CD4-positive, alpha-beta T cell treated with Interleukin-12 subunit alpha and Interleukin-12 subunit beta, for 1 hour (primary cell): ENCODE results near the gene DISC1.
A peak's percentile ranks its signal among the peaks of the same experiment; 100 is the strongest.
"Not testable (repeated sequence)": the region's sequence is repeated elsewhere in the genome, so short reads cannot be mapped to it uniquely, and the experiment has no call there.

Experiments used
- DNase-seq: peaks from one replicate; pipeline ENCODE4 v3.0.0-alpha.2; 2020

The DISC1 gene

DNA sequence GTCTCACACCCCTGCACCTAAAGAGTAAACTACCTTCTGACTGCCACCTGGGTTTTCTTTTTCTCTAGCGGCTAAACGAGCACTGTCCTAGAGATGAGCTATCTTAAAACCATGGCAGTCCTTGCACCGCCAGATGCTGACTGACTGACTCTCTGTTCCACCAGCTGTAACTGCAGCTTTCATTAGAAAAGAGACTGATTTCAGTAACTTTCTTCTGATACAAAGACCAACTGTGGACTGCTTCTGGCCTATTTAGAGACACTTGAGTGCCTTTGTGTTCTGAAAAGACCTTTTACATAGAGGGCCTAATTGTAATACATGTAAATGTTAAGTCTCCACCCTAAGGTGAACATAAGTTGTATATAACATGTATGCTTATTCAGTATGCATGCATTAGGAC, 152.5 kb downstream of the DISC1 start:
- DNase-seq = no peak

GRCh38 chr1:231781892-231782291, 155.3 kb downstream of the DISC1 start:
- DNase-seq = no peak

- not testable (repeated sequence) for DNase-seq
Measured at GRCh38 chr1:231785073-231785472, 158.5 kb downstream of the DISC1 start.

DNA sequence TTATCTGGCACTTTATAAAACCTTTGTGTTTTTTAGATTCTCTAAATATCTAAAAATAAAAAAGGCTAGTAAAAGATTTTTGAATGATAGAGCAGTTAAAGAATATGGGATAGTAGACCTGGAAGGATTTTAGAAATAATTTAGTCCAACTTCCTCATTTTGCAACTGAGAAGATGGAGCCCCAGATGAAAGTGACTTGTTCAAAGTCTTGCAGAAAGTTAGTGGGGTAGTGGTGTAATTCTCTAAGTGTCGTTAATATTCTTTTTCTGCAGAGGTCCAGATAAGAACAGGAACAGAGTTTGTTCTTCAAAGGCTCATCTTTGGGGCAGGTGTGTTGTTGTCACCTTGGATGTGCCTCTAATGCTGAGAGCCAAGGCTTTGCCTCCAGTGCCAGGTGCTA, 159.5 kb downstream of the DISC1 start:
- DNase-seq = no peak

GRCh38 chr1:231792634-231793033, 166.0 kb downstream of the DISC1 start:
- no peak for DNase-seq

DNA sequence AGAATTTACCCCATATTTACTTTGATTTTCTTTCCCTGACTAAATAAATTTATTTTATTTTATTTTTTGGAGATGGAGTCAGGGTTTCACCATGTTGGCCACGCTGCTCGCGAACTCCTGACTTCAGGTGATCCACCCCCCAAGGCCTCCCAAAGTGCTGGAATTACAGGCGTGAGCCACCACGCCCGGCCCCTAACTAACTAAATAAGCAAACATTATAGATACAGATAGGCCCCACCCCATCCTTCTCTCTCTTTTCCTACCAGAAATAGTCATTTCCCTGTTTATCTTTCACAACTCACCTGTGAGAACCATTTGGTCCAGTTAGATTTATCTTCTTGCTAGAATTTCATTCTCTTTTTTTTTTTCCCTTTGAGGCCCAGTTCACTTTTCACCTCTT, 167.3 kb downstream of the DISC1 start:
- no peak for DNase-seq

DNA sequence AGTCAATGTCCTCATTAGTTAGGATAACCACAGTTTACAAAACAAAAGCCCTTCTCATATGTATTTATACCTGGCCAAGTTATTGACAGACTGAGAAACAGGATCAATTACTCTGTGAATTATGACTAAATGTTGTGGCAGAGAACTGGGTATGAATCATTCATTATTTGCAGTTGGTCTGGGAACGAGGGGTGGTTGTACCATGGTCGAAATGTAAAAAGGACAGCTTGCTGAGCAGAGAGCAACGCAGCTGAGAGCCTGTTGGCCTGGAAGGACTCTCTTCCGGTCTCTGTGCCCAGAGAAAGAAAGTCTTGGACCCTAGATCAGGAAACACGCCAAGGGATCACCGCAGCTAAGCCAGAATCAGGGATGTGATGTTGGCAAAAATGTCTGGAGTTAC, 169.6 kb downstream of the DISC1 start:
- DNase-seq = no peak

DNA sequence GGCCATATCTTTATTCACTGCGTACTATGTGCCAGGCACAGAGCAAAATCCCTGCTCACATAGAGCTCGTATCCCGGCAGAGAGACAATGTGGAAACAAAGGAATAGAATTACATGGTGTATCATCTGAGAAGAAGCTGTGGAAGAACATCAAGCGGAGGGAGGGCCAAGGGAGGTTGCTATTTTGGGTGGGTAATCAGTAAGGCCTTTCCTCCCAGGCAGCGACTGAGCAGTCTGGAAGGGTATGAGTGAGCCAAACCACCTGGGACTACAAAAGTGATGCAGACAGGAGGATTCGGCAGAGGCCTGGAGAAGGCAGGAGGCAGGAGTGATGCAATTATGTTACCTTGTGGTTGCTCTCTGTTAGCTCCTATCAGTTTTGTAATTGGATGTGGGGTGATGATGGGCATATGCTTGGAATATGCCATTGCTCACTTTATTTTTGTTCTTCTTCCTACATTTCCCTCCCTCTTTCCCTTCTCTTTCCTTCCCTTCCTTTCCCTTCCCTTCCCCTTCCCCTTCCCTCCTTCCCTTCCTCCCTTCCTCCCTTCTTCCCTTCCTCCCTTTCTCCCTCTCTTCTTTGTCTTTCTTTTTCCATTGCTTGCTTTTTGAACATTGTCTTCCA, 172.9 kb downstream of the DISC1 start:
- DNase-seq = no peak

- DNase-seq = no peak
Measured at GRCh38 chr1:231800108-231800507, 173.5 kb downstream of the DISC1 start.

DNA sequence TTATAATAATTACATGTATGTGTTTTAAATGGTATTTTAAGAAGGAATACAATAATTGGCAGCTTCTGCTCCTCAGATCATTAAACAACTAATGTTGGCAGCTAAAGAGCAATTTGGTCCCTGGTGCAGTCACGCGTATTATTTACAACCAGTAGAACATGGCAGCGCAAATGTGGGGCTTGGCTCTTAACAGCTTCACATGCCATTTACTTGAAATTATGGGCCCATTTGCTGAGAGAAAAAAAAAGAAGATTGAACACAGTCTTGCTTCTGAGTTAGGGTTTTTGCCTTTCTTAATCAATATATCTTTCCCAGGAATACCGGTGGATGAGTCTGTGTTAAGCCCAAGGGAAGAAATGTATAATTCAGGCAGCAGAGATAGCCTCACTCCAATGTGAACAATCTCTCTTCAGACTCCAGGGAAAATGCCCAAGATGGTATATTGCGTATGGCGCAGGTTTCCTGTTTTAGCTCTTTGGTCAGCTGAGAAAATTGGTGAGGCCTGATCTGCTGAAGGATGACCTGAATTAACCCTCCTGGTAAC, 174.5 kb downstream of the DISC1 start:
- DNase-seq = no peak

- DNase-seq = no peak
Measured at GRCh38 chr1:231803353-231803752, 176.8 kb downstream of the DISC1 start.

DNA sequence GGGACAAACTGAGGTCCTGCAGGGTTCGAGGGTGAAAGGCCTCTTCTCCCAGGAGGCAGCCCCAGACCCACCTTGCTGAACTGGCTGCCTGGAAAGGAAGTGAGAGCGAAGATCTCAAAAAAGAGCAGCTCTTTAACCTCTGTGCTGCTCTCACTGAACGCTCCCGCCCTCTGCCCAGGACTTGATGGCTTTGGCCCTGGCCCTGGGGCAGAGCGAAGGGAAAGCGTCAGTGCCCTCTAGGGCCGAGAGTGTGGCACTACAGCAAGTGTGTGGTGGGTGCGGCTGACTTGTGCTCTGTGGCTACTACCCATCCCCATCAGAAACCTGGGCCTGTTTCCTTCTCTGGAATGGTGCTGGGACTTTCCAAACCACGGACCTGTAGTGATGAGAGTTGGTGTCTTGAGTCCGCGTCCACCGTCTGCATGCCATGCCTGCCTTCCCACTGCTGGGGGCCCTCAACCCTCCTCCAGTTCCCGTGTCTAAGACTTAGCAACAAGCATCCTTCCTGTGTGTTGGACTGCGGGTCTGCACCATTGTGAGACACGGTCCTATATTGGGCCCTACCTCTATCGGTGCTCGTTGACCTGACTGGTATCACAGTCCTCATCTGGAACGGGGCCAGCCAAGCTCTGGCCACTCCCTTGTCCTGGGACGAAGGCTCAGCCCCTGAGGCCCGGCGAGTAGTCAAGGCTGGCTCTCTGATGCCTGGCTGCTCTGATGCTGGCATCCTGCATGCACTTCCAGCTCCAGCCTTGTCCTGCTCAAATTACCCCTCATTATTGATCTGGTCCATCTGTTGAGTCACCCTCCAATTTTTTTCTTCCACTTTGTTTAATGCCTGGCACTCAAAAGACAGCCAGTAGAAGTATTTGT, 180.3 kb downstream of the DISC1 start:
- DNase-seq = peak; percentile 9

DNA sequence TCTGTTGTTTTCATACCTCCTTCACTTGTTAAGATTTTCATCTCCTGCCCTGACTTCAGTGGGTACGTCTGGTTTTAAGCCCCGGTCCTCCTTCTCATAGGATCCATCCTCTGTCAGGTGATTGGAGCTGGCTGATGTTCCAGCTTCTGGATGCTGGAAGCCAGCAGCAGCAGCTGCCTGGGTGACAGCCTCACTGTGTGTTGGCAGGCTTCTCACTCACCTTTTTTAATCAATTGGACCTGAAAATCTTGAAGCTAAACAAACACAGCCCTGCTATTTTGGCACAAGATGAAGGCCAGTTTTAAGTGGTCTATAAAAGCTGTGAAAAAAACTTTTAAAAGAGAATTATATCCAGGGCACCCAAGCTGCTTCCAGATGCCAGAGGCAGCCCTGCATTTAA, 181.0 kb downstream of the DISC1 start:
- DNase-seq = no peak

DNA sequence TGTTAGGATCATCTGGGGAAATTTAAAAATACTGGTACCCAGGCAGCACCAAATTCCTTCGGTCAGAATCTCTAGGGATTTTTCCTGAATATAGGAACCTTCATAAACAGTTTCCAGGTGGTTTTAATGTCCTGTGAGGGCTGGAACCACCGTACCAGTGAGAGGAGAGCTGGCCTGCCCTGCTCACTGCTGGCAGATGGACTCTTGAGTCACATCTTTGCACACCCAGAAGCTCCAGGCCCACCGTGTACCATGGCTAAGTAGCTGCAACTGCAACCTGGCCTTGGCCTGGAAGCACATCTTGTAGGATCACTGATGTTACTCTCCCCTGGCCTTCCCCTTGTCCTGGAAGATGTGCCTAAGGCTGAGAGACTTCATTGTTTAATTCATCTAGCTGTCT, 181.5 kb downstream of the DISC1 start:
- DNase-seq = no peak

DNA sequence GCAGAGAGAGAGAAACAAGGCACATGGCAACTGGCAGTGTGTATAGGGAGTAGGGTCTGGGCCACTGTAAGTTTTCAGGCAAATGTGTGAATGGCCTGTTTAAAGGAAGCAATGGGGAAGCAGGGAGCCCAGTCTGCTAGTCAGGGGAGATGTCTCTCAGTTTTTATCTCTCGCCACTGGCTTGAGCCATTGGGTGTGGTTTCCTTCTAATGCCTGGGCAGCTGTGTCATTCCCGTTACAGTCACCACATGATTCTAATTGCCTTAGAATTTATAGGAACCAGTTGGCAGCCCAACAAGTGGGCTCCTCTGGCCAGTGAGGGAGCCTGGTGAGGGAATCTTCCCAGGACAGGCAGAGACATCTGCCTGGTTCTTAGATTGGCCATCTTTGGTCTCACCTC, 182.4 kb downstream of the DISC1 start:
- no peak for DNase-seq

- DNase-seq = no peak
Measured at GRCh38 chr1:231810415-231810814, 183.8 kb downstream of the DISC1 start.

DNA sequence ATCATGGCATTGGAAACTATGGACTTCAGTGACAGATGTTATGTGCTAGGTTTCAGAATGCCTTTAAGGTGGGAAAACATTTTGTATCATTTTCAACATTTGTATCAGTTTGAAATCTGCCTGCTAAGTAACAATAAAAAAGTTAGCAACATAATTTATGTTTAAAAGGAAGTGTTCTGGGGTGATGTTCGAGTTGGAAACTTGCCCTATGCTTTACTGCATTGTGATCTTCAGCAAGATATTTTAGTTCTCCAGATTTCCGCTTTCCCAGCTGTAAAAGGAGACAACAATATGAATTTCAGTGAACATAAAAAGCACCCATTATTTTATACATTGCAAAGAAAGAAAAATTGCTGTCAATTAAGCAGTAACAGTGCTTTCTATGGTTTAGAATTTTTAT, 187.4 kb downstream of the DISC1 start:
- DNase-seq = no peak

DNA sequence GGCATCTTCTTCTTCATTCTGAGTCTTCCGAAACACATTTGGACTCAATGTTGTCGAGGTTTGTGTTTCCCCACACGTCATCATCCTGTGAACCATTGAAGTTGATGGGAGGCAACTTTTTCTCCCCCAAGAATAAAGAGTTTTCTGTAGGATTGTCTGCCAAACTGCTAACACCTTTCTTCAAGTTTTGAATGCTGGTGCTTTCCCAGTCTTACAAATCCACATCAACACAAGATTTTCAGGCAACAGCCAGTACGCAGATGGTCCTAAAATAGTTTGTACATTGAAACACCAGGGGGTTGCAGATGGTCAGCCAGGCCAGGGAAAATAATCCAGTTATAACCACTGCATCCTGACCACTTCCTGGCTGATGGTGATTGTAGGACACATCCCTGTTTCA, 187.9 kb downstream of the DISC1 start:
- no peak for DNase-seq

DNA sequence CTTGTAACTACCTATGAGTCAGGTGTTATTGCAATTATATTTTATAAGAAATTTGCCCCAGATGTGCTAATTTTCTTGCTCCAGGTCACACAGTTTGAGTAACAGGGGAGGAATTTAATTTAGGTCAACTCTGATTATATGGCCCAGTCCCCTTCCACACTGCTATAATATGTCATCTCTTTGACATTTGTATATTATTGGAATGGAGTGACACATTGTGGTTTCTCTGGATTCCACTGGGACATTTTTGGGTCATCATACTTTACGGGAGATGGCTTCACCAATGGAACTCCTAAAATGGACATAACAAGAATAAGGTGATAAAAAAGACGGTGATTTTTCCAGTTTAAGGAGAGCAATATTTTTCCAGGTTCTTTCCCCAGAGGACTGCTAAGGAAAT, 191.2 kb downstream of the DISC1 start:
- no peak for DNase-seq

- DNase-seq = no peak
Measured at GRCh38 chr1:231818337-231818736, 191.7 kb downstream of the DISC1 start.

GRCh38 chr1:231821281-231821680, 194.7 kb downstream of the DISC1 start:
- no peak for DNase-seq

GRCh38 chr1:231822041-231822440, 195.5 kb downstream of the DISC1 start:
- DNase-seq = no peak

GRCh38 chr1:231826566-231826965, 200.0 kb downstream of the DISC1 start:
- DNase-seq = no peak

DNA sequence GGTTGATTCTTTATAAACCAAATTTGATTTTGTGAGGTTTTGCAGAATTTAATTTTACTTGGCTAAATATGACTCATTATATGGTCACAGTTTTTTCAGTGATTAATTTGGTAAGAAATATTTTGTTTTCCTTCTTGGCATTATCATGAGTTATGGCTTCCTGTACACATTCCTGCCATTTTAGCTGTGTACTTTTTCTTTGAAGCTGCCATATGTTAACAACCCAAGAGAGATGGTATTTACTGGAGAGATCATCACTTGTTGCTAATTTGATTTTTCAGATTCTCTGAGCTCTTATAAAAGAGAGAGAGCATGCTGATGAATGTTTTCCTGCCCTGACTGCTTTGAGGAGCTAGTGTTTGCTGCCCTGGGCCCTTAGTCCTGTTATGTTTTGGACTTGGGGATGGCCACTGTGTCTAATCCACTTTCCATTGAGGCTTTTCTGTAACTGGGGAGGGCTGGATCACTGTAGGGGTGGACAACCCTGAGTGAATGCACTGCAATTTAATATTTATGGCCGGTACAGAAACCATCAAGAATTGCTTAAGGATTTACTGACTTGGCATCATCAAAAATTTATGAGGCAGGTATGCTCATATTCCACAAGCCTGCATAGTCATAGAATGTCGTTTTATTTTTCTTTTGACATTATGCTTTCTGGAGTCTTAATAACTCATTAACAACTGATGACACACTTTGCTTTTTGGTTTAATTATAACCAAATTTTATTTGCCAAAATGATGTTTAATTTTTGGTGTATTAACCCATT, 200.9 kb downstream of the DISC1 start:
- no peak for DNase-seq
